ENCODE data around the gene LDLRAD4. TPM values are rescaled to one million over a fixed set of nuclear protein-coding genes. Genes with fewer than 3 reads are reported as not detected.

LDLRAD4 gene
- total RNA-seq, 1 donor = 50.9 TPM

GRCh38 chr18:13242797-13243196, 24.2 kb downstream of the LDLRAD4 start:
- H3K4me1 ChIP-seq (ENCODE audit: insufficient read depth, low read length) = no peaks in the 10 kb centered on the region
- H3K27me3 ChIP-seq (ENCODE audit: insufficient read depth, low read length) = no peaks in the 10 kb centered on the region
- H3K4me3 ChIP-seq (ENCODE audit: low read length) = no peak overlapping the region
- no peaks in the 10 kb centered on the region for H3K9me3 ChIP-seq (ENCODE audit: low read depth, low read length)

- Histone ChIP-seq H3K4me3 (ENCODE audit: low read length) (no peak overlapping the region), H3K9me3 (ENCODE audit: low read depth, low read length) (no peaks in the 10 kb centered on the region), H3K27me3 (ENCODE audit: insufficient read depth, low read length) (no peaks in the 10 kb centered on the region), H3K4me1 (ENCODE audit: insufficient read depth, low read length) (no peaks in the 10 kb centered on the region)
Measured at GRCh38 chr18:13243363-13243762, 24.8 kb downstream of the LDLRAD4 start.

- no peaks in the 10 kb centered on the region for H3K27me3 ChIP-seq (ENCODE audit: insufficient read depth, low read length)
- no peaks in the 10 kb centered on the region for H3K4me1 ChIP-seq (ENCODE audit: insufficient read depth, low read length)
- H3K4me3 ChIP-seq (ENCODE audit: low read length) = no peak overlapping the region
- H3K9me3 ChIP-seq (ENCODE audit: low read depth, low read length) = no peaks in the 10 kb centered on the region
Measured at GRCh38 chr18:13244135-13244534, 25.6 kb downstream of the LDLRAD4 start.

- Histone ChIP-seq H3K4me3 (ENCODE audit: low read length) (no peak overlapping the region), H3K9me3 (ENCODE audit: low read depth, low read length) (no peaks in the 10 kb centered on the region), H3K27me3 (ENCODE audit: insufficient read depth, low read length) (no peaks in the 10 kb centered on the region), H3K4me1 (ENCODE audit: insufficient read depth, low read length) (no peaks in the 10 kb centered on the region)
Measured at GRCh38 chr18:13245481-13246000, 27.0 kb downstream of the LDLRAD4 start.

- no peaks in the 10 kb centered on the region for H3K9me3 ChIP-seq (ENCODE audit: low read depth, low read length)
- no peaks in the 10 kb centered on the region for H3K4me1 ChIP-seq (ENCODE audit: insufficient read depth, low read length)
- H3K4me3 ChIP-seq (ENCODE audit: low read length) = no peak overlapping the region
- no peaks in the 10 kb centered on the region for H3K27me3 ChIP-seq (ENCODE audit: insufficient read depth, low read length)
Measured at GRCh38 chr18:13246121-13246520, 27.6 kb downstream of the LDLRAD4 start.

- H3K27me3 ChIP-seq (ENCODE audit: insufficient read depth, low read length) = no peaks in the 10 kb centered on the region
- H3K4me3 ChIP-seq (ENCODE audit: low read length) = no peak overlapping the region
- no peaks in the 10 kb centered on the region for H3K9me3 ChIP-seq (ENCODE audit: low read depth, low read length)
- no peaks in the 10 kb centered on the region for H3K4me1 ChIP-seq (ENCODE audit: insufficient read depth, low read length)
Measured at GRCh38 chr18:13246591-13246990, 28.0 kb downstream of the LDLRAD4 start.

- Histone ChIP-seq H3K27me3 (ENCODE audit: insufficient read depth, low read length) (no peaks in the 10 kb centered on the region), H3K9me3 (ENCODE audit: low read depth, low read length) (no peaks in the 10 kb centered on the region), H3K4me3 (ENCODE audit: low read length) (no peak overlapping the region), H3K4me1 (ENCODE audit: insufficient read depth, low read length) (no peaks in the 10 kb centered on the region)
Measured at GRCh38 chr18:13247506-13247905, 28.9 kb downstream of the LDLRAD4 start.

- H3K9me3 ChIP-seq (ENCODE audit: low read depth, low read length) = no peaks in the 10 kb centered on the region
- H3K27me3 ChIP-seq (ENCODE audit: insufficient read depth, low read length) = no peaks in the 10 kb centered on the region
- no peak overlapping the region for H3K4me3 ChIP-seq (ENCODE audit: low read length)
- no peaks in the 10 kb centered on the region for H3K4me1 ChIP-seq (ENCODE audit: insufficient read depth, low read length)
Measured at GRCh38 chr18:13252686-13253410, 34.3 kb downstream of the LDLRAD4 start.

- H3K27me3 ChIP-seq (ENCODE audit: insufficient read depth, low read length) = no peaks in the 10 kb centered on the region
- peaks cover 4% of the 10 kb centered on the region for H3K4me1 ChIP-seq (ENCODE audit: insufficient read depth, low read length)
- H3K4me3 ChIP-seq (ENCODE audit: low read length) = no peak overlapping the region
- no peaks in the 10 kb centered on the region for H3K9me3 ChIP-seq (ENCODE audit: low read depth, low read length)
Measured at GRCh38 chr18:13253786-13254688, 35.5 kb downstream of the LDLRAD4 start.

GRCh38 chr18:13254971-13255927, 36.7 kb downstream of the LDLRAD4 start:
- Histone ChIP-seq H3K4me3 (ENCODE audit: low read length) (no peak overlapping the region), H3K27me3 (ENCODE audit: insufficient read depth, low read length) (no peaks in the 10 kb centered on the region), H3K9me3 (ENCODE audit: low read depth, low read length) (no peaks in the 10 kb centered on the region), H3K4me1 (ENCODE audit: insufficient read depth, low read length) (peaks cover 12% of the 10 kb centered on the region)

- Histone ChIP-seq H3K4me3 (ENCODE audit: low read length) (no peak overlapping the region), H3K4me1 (ENCODE audit: insufficient read depth, low read length) (peaks cover 27% of the 10 kb centered on the region), H3K27me3 (ENCODE audit: insufficient read depth, low read length) (no peaks in the 10 kb centered on the region), H3K9me3 (ENCODE audit: low read depth, low read length) (no peaks in the 10 kb centered on the region)
Measured at GRCh38 chr18:13256444-13257305, 38.1 kb downstream of the LDLRAD4 start.

- Histone ChIP-seq H3K9me3 (ENCODE audit: low read depth, low read length) (no peaks in the 10 kb centered on the region), H3K27me3 (ENCODE audit: insufficient read depth, low read length) (no peaks in the 10 kb centered on the region), H3K4me1 (ENCODE audit: insufficient read depth, low read length) (peaks cover 32% of the 10 kb centered on the region), H3K4me3 (ENCODE audit: low read length) (no peak overlapping the region)
Measured at GRCh38 chr18:13257361-13257980, 38.9 kb downstream of the LDLRAD4 start.

- Histone ChIP-seq H3K27me3 (ENCODE audit: insufficient read depth, low read length) (no peaks in the 10 kb centered on the region), H3K4me3 (ENCODE audit: low read length) (no peak overlapping the region), H3K9me3 (ENCODE audit: low read depth, low read length) (no peaks in the 10 kb centered on the region), H3K4me1 (ENCODE audit: insufficient read depth, low read length) (peaks cover 32% of the 10 kb centered on the region)
Measured at GRCh38 chr18:13258921-13259320, 40.4 kb downstream of the LDLRAD4 start.

All from mononuclear cell (primary cell).